ENCODE measurements around the gene FAF1.

FAF1 gene

DNA sequence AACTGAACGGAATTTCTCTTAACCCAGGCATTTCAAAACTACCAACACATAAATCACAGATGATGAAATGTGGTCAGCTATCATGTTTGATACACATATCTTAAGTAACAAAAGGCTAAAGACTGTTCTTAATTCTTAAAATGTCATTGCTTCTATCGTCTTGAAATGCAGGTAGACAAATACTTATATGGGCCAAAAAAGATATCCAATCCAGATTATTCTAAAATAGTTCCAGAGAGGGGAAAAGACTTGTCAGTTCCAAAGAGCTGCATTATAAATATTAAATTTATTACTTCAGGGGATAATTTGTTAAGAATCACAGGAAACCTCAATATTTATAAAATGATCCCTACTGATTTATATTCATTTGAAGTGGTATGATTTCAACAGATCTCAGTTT is 259.4 kb downstream of the FAF1 start:
- no peak for DNase-seq (ENCODE audit: low read depth)

DNA sequence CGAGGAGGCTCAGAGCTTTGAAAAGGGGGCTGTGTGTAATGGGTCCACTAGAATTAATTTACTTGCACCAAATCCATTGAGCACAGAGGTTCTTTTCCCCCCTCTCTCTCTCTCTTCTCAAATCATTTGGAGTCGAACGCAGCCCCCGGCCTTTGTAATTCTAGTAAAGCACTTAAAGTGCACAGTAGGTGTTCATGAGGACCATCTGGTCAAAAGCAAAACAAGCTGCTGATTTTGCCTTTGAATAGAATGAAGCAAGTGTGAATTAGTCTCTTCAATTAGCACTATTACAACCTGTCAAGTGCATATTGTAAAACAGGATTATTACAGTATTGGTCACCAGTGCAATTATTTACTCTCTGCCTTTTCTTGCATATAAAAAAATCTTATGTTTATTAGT is 259.9 kb downstream of the FAF1 start:
- DNase-seq (ENCODE audit: low read depth) = no peak

DNA sequence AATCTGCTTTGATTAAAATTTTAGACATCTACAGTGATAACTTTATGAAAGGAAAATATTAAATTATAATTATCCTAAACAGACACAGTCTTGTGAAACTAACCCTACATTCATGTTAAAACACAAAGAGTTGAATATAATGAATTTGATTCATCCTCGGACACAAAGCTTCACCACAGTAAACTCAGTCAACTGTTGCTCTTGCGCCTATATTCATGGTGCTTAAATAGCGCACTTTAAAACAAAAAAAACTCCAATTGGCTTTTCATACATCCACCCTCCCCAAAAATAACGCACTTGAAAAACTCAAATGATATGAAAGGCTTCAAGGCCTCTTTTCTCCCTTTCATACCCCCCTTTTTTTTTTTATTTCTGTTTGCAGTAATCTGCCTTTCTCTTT is 260.3 kb downstream of the FAF1 start:
- no peak for DNase-seq (ENCODE audit: low read depth)

DNA sequence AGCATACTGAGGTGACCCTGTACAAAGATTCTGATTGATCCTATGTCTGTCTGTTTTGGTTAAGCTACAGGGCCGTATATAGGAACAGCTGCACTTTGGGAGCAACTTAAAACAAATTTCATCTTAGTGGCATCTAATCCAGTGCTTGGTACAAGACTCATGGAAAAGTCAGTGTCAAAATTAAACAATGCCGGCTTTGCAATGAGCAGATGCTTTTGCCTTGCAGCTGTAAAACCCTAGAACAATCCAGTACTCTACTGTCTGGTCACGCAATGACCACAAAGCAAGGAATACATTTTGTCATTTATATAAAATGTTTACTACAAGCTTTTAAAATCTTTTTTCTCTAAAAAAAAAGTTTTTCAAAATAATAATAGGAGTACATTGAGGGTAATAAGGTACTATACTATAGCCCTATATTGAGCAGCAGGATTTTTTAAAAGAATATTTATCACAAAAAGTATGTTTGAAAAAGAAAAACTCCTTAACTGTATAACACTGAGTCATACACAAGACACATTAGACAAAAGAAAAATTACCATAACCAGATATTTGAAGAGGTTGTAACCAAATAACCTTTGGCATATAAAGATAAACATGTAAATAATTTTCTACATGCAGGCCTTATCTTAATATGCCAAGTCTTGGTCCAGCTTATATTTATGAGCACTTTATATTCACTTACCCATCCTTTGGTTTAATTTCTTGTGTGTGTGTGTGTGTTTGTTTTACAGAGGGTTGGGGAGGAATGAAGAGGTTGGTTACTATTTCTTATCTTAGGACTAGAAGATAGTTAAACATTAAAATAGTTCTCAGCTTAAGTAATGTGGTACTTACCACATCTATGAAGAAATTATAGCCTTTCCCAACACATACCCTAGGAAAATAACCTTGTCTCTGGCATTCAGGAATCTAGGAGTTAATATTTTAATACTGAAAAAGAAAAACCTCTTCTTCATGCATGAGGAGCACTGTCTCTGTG is 262.3 kb downstream of the FAF1 start:
- DNase-seq (ENCODE audit: low read depth) = no peak

DNA sequence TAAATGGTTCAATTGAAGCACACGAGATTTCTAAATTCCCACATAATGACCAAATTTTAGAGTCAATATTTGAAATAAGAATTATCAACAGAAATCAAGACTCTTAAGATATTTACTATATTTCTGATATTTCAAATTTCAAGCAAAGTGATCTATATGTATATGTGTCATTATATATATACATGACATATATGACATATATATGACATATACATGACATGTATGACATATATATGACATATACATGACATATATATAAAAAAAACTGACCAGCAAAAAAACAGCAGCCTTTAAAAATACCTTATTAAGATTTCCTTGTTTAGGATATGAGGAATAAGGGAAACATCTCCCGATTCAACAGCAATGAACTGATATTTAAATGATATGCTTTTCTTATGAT is 266.2 kb downstream of the FAF1 start:
- no peak for DNase-seq (ENCODE audit: low read depth)

DNA sequence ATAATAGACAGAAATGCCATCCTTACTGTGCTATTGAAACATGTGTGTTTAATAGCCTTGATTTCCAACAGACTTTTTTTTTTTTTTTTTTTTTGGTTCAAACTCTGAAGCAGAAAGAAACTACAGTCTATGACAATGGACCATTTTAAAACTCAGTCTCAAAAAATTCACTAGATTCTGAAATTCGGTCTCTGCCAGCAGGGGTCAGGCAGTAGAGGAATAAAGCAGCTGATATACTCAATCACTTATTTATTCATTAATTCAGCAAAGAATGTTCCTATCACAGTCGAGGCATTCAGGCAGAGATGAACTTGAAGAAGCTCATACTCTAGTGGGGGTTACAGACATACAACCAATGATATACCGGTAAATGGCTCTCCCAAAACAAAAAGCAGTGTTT is 275.9 kb downstream of the FAF1 start:
- DNase-seq (ENCODE audit: low read depth) = no peak

DNA sequence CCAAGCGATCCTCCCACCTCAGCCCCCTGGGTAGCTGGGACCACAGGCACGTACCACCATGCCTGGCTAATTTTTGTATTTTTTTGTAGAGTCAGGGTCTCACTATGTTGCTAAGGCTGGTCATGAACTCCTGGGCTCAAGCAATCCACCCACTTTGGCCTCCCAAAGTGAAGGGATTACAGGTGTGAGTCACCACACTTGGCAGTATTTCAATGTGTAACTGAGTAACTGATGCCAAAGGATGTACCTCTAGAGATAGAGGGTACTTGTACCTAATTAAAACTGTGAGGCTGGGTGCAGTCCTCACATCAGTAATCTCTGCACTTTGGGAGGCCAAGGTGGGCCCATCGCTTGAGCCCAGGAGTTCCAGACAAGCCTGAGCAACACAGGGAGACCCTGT is 278.1 kb downstream of the FAF1 start:
- DNase-seq (ENCODE audit: low read depth) = no peak

DNA sequence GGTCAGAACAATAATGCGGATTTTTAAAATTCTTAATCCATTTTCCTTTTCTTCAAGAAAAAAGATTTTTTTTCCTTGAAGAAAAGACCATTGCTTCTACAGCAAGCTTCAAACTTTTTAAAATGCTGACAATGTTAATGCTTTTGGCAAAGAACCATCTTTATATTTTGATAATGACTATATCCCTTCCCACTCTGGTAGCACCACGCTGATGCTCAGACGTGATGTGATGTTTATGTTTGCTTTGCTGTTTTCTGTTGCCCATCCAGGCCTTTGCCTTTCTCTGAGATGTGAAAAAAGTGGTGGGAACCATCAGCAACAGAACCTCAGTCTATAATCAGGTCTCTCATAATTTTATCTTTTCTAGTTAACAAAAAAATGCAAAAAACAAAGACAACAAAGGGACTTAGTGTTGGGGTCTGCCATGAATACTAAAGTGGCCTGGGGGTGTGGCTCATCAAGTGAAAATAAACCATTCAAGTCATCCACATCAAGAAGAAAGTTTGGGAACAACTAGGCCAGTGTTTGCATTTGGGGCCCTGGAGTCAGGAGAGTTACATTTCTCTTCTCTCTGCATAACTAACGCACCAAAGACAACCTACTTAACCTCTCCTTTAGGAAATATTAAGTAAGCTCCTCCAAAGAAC is 292.2 kb downstream of the FAF1 start:
- no peak for DNase-seq (ENCODE audit: low read depth)

DNA sequence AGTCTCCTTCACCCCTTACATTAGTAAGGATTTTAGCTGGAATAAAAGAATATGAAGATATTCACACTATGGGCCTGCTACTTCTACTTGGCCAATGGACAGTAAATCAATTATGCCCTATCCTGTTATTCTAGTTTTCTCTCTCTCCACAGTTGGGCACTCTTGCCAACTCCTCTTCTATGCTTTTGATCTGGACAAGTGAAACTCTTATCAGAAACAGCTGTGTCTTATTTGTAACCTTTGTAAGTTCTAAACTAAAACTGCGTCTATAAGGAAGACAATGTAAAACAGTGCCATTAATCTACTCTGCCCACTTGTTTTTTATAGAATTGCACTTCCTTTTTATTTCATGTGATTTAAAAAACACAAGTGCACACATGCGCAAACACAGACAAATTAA is 292.8 kb downstream of the FAF1 start:
- DNase-seq (ENCODE audit: low read depth) = no peak

DNA sequence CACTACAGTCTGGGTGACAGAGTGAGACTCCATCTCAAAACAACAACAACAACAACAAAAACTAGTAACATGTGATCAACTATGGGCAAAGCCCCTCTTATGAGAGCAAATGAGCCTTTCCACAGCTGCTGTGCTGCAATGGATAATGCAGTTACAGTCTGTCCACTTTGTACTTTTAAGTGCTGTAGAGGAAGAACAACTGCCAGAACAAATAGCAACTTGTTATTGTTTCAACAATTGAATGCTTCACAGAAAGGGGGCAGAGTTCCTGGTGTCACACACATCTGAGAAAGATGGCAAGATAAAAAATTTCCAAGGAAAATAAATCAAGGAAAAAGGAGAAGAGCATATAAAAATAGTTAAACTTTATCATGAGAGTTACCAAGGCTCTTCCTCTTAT is 293.2 kb downstream of the FAF1 start:
- no peak for DNase-seq (ENCODE audit: low read depth)

DNA sequence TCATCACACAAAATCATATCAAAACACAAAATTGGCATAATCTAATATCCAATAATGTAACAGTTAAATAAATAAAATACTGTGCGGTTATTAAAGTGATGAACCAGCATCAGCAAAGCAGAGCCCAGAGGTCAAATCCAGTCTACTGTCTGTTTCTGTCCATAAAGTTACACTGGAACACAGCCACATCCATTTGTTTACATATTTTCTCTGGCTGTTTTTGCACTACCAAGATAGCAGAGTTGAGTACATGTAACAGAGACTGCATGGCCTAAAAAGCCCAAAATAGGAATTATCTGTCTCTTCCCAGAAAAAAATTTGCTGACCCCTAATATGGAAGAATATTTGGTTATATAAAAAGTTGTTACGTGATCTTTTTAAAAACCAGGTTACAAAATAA is 294.7 kb downstream of the FAF1 start:
- DNase-seq (ENCODE audit: low read depth) = no peak

DNA sequence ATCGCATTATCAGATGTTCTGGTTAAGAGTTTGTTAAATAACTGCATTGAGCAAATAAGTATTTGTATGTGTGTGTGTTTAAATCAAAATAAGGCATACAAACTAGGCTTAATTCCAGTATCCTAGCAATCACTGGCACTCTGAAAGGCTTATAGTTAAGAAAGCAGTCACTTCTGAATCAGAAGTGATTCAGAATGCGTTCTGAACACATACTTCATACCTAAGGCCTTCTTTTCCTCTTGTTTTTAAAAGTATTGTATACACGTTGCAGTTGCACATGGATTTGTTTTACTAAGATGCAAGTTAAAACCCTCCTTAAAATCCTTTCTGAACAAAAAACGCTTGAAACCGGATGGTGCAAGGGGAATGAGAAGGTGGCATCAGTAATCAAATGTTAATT is 298.4 kb downstream of the FAF1 start:
- peak; percentile 29 for DNase-seq (ENCODE audit: low read depth)

DNA sequence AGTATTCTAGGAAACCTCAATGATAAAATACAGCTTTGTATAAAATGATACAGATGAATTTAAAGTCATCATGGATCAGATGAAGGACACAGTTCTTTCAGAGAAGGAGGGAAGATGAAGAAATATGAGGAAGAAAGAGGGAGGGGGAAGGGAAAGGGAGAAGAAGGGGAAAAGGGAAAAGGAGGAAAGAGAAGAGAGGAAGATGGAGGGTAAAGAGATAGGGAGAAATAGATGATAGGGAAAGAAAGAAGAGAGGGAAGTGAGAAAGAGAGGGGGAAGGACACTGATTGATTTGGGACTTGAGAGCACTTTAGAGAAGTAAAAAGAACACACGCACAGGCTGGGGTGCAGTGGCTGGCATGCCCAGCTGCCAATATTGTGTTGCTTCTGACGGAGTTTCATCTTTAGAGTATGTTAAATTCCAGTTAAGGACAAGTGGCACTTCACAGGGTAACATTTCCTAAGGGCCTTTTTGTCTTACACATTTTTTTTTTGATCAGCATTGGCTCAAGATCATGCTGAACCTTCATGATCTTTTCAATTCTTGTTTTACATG is 300.9 kb downstream of the FAF1 start:
- DNase-seq (ENCODE audit: low read depth) = no peak

DNA sequence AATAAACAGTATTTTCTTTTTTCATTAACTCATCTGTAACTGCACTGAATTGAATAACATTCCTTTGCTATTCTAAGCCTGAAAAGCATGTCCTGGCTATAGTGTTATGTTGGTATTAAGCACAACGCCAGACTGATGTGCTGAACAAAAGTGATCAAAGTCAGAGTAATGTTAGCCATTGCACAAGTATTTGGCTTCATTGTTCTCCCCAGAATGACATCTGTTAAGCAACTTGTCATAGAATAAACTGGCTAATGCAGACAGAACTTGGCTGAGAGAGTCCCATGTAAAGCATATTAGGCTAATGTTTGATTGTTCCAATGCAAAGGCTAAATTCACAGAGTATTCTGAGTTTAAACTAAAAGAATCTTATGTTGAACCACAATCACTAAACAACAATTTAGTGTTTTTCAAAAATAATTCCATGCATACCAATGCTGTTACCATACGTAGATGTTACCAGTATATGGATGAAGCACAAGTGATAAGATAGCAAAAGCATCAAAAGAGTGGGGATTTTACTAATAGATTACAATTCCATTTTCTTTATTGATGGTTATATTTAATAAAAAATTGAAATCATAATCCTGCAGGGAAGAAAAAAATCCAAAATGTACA is 301.5 kb downstream of the FAF1 start:
- DNase-seq (ENCODE audit: low read depth) = peak; percentile 29

DNA sequence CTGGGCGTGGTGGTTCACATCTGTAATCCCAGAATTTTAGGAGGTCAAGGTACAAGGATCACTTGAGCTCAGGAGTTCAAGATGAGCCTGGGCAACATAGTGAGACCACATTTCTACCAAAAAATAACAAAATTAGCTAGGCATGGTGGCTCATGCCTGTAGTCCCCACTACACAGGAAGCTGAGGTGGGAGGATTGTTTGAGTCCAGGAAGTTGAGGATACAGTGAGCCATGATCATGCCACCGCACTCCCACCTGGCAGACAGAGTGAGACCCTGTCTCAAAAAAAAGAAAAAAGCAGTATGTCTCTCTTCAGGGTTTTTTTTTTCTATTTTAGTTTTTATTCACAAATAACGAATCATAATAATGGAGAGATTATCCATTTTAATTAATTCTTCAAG is 303.1 kb downstream of the FAF1 start:
- no peak for DNase-seq (ENCODE audit: low read depth)

DNA sequence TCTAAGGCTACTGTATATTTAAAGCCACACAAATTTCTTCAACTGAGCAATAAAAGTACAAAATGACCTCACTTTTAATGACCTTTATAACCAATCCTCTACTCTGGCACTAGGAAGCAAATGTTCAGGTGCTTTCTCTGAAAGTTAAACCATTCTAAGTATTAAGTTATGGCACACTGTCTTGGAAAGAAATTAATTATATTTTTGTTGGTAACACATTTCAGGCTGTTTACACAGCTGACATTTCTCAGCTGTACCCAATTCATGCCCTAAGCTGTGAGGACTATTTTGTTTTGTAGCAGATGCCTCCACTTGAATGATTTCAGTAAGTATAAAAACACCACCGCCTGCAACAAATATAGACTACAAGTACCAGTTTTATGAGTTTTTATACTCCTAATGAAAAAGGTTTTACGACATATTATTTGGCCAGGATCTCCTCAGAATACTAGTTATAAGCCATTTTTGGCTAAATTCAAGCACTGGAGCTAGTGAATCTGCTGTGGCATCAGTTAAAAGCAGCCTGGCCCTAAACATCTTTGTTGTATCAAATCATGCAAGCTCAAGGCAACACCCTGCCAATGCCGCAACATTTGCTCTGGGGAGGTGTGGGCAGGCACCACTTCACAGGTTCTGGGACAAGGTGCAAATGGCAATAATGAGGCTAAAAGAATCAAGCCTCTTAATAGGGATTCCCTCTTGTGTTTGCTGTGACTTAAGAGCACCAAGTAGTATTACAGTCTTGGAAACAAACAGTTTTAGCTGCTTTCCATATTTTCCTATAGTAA is 308.4 kb downstream of the FAF1 start:
- DNase-seq (ENCODE audit: low read depth) = no peak

DNA sequence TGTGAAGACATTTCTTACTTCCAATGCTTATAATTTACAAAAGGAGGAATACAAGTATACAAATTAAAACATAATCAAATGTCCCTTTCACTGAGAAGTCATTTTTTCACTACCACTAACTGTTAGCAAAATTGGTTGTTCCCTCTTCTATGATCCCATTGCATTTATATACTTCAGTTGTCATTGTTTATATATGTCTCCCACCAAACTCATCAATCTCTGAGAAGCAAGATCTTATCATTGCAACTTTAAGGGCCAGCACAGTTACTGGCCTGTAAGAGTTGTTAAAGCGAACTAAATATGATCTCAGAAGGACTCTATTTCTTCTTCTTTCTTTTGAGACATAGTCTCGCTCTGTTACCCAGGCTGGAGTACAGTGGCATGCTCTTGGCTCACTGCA is 313.5 kb downstream of the FAF1 start:
- no peak for DNase-seq (ENCODE audit: low read depth)

DNA sequence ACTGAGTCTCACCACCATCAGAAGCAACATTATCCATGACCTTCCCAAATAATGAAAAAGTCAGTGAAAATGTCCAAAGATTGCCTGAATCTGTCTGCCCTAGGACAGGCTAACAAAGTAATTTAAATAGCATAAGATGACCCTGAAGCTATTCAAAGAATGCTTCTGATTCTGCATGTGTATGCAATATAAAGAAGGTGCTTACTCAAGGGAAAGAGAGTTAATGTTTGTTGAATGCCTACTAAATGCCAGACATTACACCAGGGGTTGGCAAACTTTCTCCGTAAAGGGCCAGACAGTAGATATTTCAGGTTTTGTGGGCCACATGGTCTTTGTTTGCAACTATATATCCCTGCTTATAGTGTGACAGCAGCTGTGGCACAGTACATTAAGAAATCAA is 314.9 kb downstream of the FAF1 start:
- no peak for DNase-seq (ENCODE audit: low read depth)

DNA sequence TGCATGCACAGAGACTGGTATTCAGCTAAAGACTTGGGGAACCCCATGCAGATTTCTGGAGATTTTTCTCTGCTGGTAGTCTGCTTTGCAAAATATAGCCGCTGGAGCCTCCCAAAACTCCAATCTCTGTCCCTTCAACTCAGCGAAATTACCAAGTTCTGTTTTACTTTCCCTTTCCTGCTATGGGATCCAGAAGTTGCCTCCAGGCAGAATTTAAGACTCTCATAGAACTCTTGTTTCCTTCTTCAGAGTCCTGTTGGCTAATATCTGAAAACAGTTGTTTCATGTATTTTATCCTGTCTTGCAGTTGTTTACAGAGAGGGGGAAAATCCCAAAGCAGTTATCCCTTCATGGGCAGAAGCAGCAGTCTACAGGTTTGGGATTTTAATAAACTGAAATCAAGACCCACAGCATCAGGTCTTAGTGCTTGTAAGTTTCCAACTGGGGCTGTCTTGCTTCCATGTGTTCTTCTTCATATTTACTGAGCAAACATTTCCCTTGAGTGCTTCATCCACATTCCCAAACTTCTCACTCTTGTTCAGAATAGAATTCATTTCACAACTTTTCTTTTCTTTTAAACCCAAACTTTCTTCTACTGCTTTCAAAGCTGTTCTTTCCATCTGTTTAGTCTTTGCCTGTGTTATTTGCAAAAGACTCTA is 315.5 kb downstream of the FAF1 start:
- DNase-seq (ENCODE audit: low read depth) = no peak

DNA sequence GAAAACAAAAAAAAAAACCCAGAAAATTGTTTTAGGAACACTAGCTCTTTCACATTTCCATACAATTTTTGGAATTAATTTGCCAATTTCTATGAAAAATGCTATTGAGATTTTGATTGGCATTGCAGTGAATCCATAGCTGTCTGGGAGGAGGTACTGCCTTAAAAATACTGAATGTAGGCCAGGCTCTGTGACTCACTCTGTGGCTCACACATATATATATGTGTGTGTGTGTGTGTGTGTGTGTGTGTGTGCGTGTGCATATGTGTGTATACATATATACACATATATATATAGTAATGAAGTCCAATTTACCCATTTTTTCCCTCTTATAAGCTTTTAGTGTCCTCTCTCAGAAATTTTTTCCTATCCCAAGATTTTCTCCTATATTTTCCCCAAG is 322.6 kb downstream of the FAF1 start:
- DNase-seq (ENCODE audit: low read depth) = no peak

DNA sequence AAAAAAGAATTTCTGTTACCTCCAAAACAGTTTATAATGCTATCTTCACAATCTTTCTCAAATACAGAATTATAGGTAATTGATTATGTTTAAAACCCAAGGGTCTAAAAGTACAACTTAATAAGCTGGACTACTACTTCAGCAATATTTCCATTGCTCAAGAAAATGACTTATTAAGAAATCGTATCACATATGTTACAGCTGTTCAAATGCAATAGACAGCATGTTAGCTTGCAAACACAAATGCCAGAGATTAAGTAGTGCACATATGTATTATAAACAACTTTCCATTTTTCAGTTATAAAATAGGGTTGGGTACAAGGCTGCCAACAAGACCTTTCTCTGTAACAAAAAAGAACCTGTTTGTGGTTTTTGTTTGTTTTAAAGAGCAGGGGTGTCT is 325.8 kb downstream of the FAF1 start:
- no peak for DNase-seq (ENCODE audit: low read depth)

DNA sequence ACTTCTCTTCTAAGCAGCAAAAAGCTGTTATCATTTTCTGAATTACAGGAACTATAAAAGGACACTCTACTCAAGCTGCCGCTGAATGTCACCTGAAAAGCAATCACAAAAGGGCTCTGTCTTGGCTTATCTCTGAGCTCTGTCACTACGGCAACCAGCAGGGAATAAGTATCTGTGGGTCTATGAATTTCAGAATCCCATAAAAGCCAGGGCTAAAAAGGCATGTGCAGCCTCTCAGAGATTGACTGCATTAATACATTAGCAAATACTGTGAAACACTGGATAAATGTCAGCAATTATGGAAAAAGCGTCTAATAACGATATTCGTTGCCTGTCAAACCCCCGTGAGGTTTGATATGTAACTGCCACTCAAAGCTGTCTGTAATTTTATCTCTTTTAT is 326.6 kb downstream of the FAF1 start:
- no peak for DNase-seq (ENCODE audit: low read depth)

Measured in fibroblast of the conjunctiva (primary cell).